ENCODE results near the gene ZNRF1.

- no peak for TF ChIP-seq CTCF (IDR thresholded peaks at IDR 0.05; ENCODE audit: low read depth, low read length, missing input control)
- TF ChIP-seq GABPA (IDR thresholded peaks at IDR 0.05 in 1 of 2, conservative IDR thresholded peaks at IDR 0.05 in 1 of 2): no peak
- TF ChIP-seq JUND (IDR thresholded peaks at IDR 0.05): no peak
- no peak for TF ChIP-seq MAX (IDR thresholded peaks at IDR 0.05)
- TF ChIP-seq ZBTB33 (IDR thresholded peaks at IDR 0.05): no peak
Observed at GRCh38 chr16:75017670-75018525, 19.1 kb downstream of the ZNRF1 start.
